Stomach (tissue), 4 donors: ENCODE results near the gene BCL6B.

Experiments
- CTCF ChIP-seq, 7 experiments: fragments of 450-650 bp in 4 of 7; fragments of 200-600 bp in 3 of 7; sonication (generic) in 3 of 7; IDR thresholded peaks; one replicate each; pipeline ENCODE4 v1.5.1; 2016 to 2019; ENCODE audit warnings: antibody characterized with exemption in 7 of 7, control low read depth in 2 of 7, mild to moderate bottlenecking in 1 of 7
- EP300 ChIP-seq: sonication (generic); formaldehyde crosslinking; IDR thresholded peaks from one replicate; pipeline ENCODE4 v1.6.1; 2017; ENCODE audit warnings: antibody characterized with exemption
- POLR2A ChIP-seq, 4 donors: fragments of 450-650 bp; IDR thresholded peaks; one replicate each; pipeline ENCODE4 v1.6.1; 2016; ENCODE audit warnings: antibody characterized with exemption in 4 of 4, control low read depth in 2 of 4, mild to moderate bottlenecking in 1 of 4, moderate library complexity in 1 of 4
- POLR2AphosphoS5 ChIP-seq, 3 donors: sonication (generic); formaldehyde crosslinking; IDR thresholded peaks; one replicate each; pipeline ENCODE4 v1.6.1; 2016; ENCODE audit warnings: antibody characterized with exemption in 3 of 3

GRCh38 chr17:7068268-7068667 lies 45.4 kb downstream of the BCL6B start:
- TF ChIP-seq CTCF (IDR thresholded peaks at IDR 0.05): no peak
- TF ChIP-seq POLR2A (IDR thresholded peaks at IDR 0.05): no peak
- no peak for TF ChIP-seq POLR2AphosphoS5 (IDR thresholded peaks at IDR 0.05)
- TF ChIP-seq EP300: no peak
